AG04450 (cell line): ENCODE measurements around the gene KLC1. TPM values are rescaled to one million over a fixed set of nuclear protein-coding genes. Genes with fewer than 3 reads are reported as not detected.

Experiments
- CTCF ChIA-PET: fragments of 300-600, 350-600 bp; formaldehyde crosslinking; extraction: SDS; loops from one replicate; lab custom pipeline; 2022; ENCODE audit warnings: antibody characterized with exemption, inconsistent platforms; lab: Charles Lee
- POLR2A ChIA-PET: fragments of 350-600 bp; formaldehyde crosslinking; extraction: SDS; loops from one replicate; lab custom pipeline; 2021; ENCODE audit warnings: antibody characterized with exemption, inconsistent platforms; lab: Yijun Ruan, JAX
- DNase-seq: peaks from one replicate; pipeline ENCODE4 v3.0.0-alpha.2; 2011; ENCODE audit warnings: low read depth, low spot score
- H3K27ac ChIP-seq: one replicate; pipeline ENCODE4 v1.5.1; 2012; ENCODE audit warnings: low read depth, low read length, control low read depth
- H3K27me3 ChIP-seq: one replicate; pipeline ENCODE4 v1.6.0; 2012; ENCODE audit warnings: low read length; ENCODE audit not compliant: control insufficient read depth, insufficient read depth
- H3K4me3 ChIP-seq: 2 replicates; pipeline ENCODE4 v1.5.1; 2011; ENCODE audit warnings: mild to moderate bottlenecking, low read depth, low read length, control low read depth
- H3K9me3 ChIP-seq: 2 replicates; pipeline ENCODE4 v1.5.1; 2012; ENCODE audit warnings: low read length; ENCODE audit not compliant: control insufficient read depth, insufficient read depth
- polyA plus RNA-seq: library from polyadenylated mRNA; depleted of rRNA; stranded (reverse); fragments of >200 nt; gene quantifications from 2 replicates; pipeline ENCODE4 v1.2.3, GENCODE V29; 2011
- TF ChIP-seq, protein P1 (sequence below): IDR thresholded peaks from 2 replicates; pipeline ENCODE4 v1.5.1; 2011; ENCODE audit warnings: low read depth, low read length, control low read depth, inconsistent platforms

Gene KLC1
- polyA plus RNA-seq, 1 experiment: 160 TPM

GRCh38 chr14:103739793-103740501 is 110.9 kb downstream of the KLC1 start:
- TF ChIP-seq, protein P1, sequence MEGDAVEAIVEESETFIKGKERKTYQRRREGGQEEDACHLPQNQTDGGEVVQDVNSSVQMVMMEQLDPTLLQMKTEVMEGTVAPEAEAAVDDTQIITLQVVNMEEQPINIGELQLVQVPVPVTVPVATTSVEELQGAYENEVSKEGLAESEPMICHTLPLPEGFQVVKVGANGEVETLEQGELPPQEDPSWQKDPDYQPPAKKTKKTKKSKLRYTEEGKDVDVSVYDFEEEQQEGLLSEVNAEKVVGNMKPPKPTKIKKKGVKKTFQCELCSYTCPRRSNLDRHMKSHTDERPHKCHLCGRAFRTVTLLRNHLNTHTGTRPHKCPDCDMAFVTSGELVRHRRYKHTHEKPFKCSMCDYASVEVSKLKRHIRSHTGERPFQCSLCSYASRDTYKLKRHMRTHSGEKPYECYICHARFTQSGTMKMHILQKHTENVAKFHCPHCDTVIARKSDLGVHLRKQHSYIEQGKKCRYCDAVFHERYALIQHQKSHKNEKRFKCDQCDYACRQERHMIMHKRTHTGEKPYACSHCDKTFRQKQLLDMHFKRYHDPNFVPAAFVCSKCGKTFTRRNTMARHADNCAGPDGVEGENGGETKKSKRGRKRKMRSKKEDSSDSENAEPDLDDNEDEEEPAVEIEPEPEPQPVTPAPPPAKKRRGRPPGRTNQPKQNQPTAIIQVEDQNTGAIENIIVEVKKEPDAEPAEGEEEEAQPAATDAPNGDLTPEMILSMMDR: no peak
- peaks cover 4% of the 10 kb centered on the region; the same call in 1 of the 2 replicates for H3K9me3 ChIP-seq
- DNase-seq: no peak
- no peak overlapping the region for H3K27ac ChIP-seq
- H3K4me3 ChIP-seq: no peak overlapping the region
- POLR2A ChIA-PET: no interaction called here
- CTCF ChIA-PET: no interaction called here
- H3K27me3 ChIP-seq: no peaks in the 10 kb centered on the region

DNA sequence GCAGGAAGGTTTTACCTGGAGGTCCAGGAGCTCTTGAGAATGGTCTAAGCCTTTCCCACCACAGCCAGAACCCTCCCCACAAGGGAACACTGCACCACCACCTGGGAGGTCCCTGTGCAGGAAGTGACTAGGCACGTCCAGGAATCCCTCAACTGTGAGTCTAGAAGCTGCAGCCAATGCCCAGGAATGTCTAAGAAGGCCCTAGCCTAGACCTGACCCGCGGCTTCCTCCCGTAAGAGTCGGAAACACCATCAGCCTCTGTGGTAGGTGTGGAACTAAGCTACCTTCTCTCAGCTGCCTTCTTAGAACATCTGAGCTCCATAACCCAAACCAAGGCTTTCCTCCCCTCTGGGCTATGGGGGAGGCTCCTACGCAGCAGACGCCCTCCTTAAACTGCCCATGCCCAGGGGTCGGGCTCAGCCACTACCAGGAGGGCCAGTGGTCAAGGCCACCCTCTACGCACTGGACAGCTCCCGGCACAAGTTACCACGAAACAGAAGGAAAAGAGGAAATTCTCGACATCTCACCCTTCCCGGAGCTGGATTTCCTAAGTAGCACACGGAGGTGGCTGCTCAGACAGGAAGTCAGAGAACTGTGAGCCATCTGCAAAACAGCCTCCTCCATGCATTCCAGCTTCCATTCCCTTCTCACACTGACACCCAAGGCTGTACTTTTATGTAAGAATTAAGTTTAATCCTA is 112.1 kb downstream of the KLC1 start:
- DNase-seq: no peak
- ChIA-PET POLR2A (no interaction called here), CTCF (interaction anchor here (1.5 kb wide), 1 partner anchor 7 kb away, joined by 3 read pairs; no protein-coding TSS in a partner anchor)
- H3K4me3 ChIP-seq: no peak overlapping the region
- H3K27ac ChIP-seq: no peak overlapping the region
- H3K9me3 ChIP-seq: peaks cover 4% of the 10 kb centered on the region; the same call in 1 of the 2 replicates
- H3K27me3 ChIP-seq: no peaks in the 10 kb centered on the region
- TF ChIP-seq, protein P1: no peak

GRCh38 chr14:103741876-103742275 is 112.9 kb downstream of the KLC1 start:
- TF ChIP-seq, protein P1: no peak
- no peak overlapping the region for H3K4me3 ChIP-seq
- ChIA-PET CTCF (interaction anchor here (1.5 kb wide), 1 partner anchor 8 kb away, joined by 3 read pairs; no protein-coding TSS in a partner anchor), POLR2A (no interaction called here)
- no peak overlapping the region for H3K27ac ChIP-seq
- DNase-seq: no peak
- peaks cover 4% of the 10 kb centered on the region; the same call in 1 of the 2 replicates for H3K9me3 ChIP-seq
- H3K27me3 ChIP-seq: no peaks in the 10 kb centered on the region

- DNase-seq: no peak
- Histone ChIP-seq H3K4me3 (no peak overlapping the region), H3K9me3 (peaks cover 4% of the 10 kb centered on the region; the same call in 1 of the 2 replicates), H3K27ac (no peak overlapping the region), H3K27me3 (no peaks in the 10 kb centered on the region)
- POLR2A ChIA-PET: no interaction called here
- CTCF ChIA-PET: interaction anchor here (1.5 kb wide), 1 partner anchor 9 kb away, joined by 3 read pairs; no protein-coding TSS in a partner anchor
- TF ChIP-seq, protein P1: no peak
Observed at GRCh38 chr14:103742499-103743255, 113.7 kb downstream of the KLC1 start.
